ENCODE results near the gene SMG7.

SMG7 gene

GRCh38 chr1:183552891-183553290 lies 80.6 kb downstream of the SMG7 start:
- Mint-ChIP-seq H3K27me3 (no peaks in the 10 kb centered on the region), H3K4me1 (ENCODE audit: low read depth) (peaks cover 3% of the 10 kb centered on the region), H3K9me3 (no peaks in the 10 kb centered on the region), H3K36me3 (ENCODE audit: low read depth) (peaks cover 72% of the 10 kb centered on the region), H3K27ac (no peak overlapping the region), H3K4me3 (no peak overlapping the region)

- peaks cover 3% of the 10 kb centered on the region for H3K4me1 Mint-ChIP-seq (ENCODE audit: low read depth)
- H3K27me3 Mint-ChIP-seq: no peaks in the 10 kb centered on the region
- H3K9me3 Mint-ChIP-seq: no peaks in the 10 kb centered on the region
- no peak overlapping the region for H3K27ac Mint-ChIP-seq
- H3K4me3 Mint-ChIP-seq: no peak overlapping the region
- peaks cover 69% of the 10 kb centered on the region for H3K36me3 Mint-ChIP-seq (ENCODE audit: low read depth)
Observed at GRCh38 chr1:183553331-183553730, 81.0 kb downstream of the SMG7 start.

GRCh38 chr1:183553764-183554163 lies 81.5 kb downstream of the SMG7 start:
- Mint-ChIP-seq H3K36me3 (ENCODE audit: low read depth) (peaks cover 66% of the 10 kb centered on the region), H3K27ac (peak overlapping the region; percentile 23), H3K27me3 (no peaks in the 10 kb centered on the region), H3K4me3 (no peak overlapping the region), H3K4me1 (ENCODE audit: low read depth) (peaks cover 3% of the 10 kb centered on the region), H3K9me3 (no peaks in the 10 kb centered on the region)

GRCh38 chr1:183554577-183554976 lies 82.3 kb downstream of the SMG7 start:
- Mint-ChIP-seq H3K27me3 (no peaks in the 10 kb centered on the region), H3K9me3 (no peaks in the 10 kb centered on the region), H3K4me3 (no peak overlapping the region), H3K4me1 (ENCODE audit: low read depth) (peaks cover 3% of the 10 kb centered on the region), H3K27ac (no peak overlapping the region), H3K36me3 (ENCODE audit: low read depth) (peaks cover 67% of the 10 kb centered on the region)

- Mint-ChIP-seq H3K4me3 (no peak overlapping the region), H3K9me3 (no peaks in the 10 kb centered on the region), H3K27ac (no peak overlapping the region), H3K27me3 (no peaks in the 10 kb centered on the region), H3K36me3 (ENCODE audit: low read depth) (peaks cover 42% of the 10 kb centered on the region), H3K4me1 (ENCODE audit: low read depth) (peaks cover 3% of the 10 kb centered on the region)
Observed at GRCh38 chr1:183559061-183559460, 86.8 kb downstream of the SMG7 start.

- Mint-ChIP-seq H3K4me1 (ENCODE audit: low read depth) (peaks cover 6% of the 10 kb centered on the region), H3K27ac (no peak overlapping the region), H3K4me3 (no peak overlapping the region), H3K36me3 (ENCODE audit: low read depth) (peaks cover 20% of the 10 kb centered on the region), H3K27me3 (no peaks in the 10 kb centered on the region), H3K9me3 (no peaks in the 10 kb centered on the region)
Observed at GRCh38 chr1:183562701-183563100, 90.4 kb downstream of the SMG7 start.

- H3K36me3 Mint-ChIP-seq (ENCODE audit: low read depth): peaks cover 10% of the 10 kb centered on the region
- no peak overlapping the region for H3K4me3 Mint-ChIP-seq
- H3K27me3 Mint-ChIP-seq: no peaks in the 10 kb centered on the region
- H3K4me1 Mint-ChIP-seq (ENCODE audit: low read depth): peaks cover 19% of the 10 kb centered on the region
- no peaks in the 10 kb centered on the region for H3K9me3 Mint-ChIP-seq
- no peak overlapping the region for H3K27ac Mint-ChIP-seq
Observed at GRCh38 chr1:183565261-183565660, 93.0 kb downstream of the SMG7 start.

- no peaks in the 10 kb centered on the region for H3K9me3 Mint-ChIP-seq
- H3K4me1 Mint-ChIP-seq (ENCODE audit: low read depth): peaks cover 19% of the 10 kb centered on the region
- H3K36me3 Mint-ChIP-seq (ENCODE audit: low read depth): peaks cover 6% of the 10 kb centered on the region
- no peaks in the 10 kb centered on the region for H3K27me3 Mint-ChIP-seq
- H3K27ac Mint-ChIP-seq: no peak overlapping the region
- no peak overlapping the region for H3K4me3 Mint-ChIP-seq
Observed at GRCh38 chr1:183566026-183566425, 93.7 kb downstream of the SMG7 start.

GRCh38 chr1:183567584-183567983 lies 95.3 kb downstream of the SMG7 start:
- peaks cover 4% of the 10 kb centered on the region for H3K36me3 Mint-ChIP-seq (ENCODE audit: low read depth)
- H3K9me3 Mint-ChIP-seq: no peaks in the 10 kb centered on the region
- peaks cover 19% of the 10 kb centered on the region for H3K4me1 Mint-ChIP-seq (ENCODE audit: low read depth)
- H3K27ac Mint-ChIP-seq: no peak overlapping the region
- no peaks in the 10 kb centered on the region for H3K27me3 Mint-ChIP-seq
- no peak overlapping the region for H3K4me3 Mint-ChIP-seq

GRCh38 chr1:183568176-183569021 lies 96.1 kb downstream of the SMG7 start:
- Mint-ChIP-seq H3K27me3 (no peaks in the 10 kb centered on the region), H3K4me3 (no peak overlapping the region), H3K9me3 (no peaks in the 10 kb centered on the region), H3K4me1 (ENCODE audit: low read depth) (peaks cover 19% of the 10 kb centered on the region), H3K36me3 (ENCODE audit: low read depth) (peaks cover 4% of the 10 kb centered on the region), H3K27ac (no peak overlapping the region)

- no peaks in the 10 kb centered on the region for H3K9me3 Mint-ChIP-seq
- no peak overlapping the region for H3K27ac Mint-ChIP-seq
- peaks cover 4% of the 10 kb centered on the region for H3K36me3 Mint-ChIP-seq (ENCODE audit: low read depth)
- H3K4me1 Mint-ChIP-seq (ENCODE audit: low read depth): peaks cover 19% of the 10 kb centered on the region
- no peak overlapping the region for H3K4me3 Mint-ChIP-seq
- no peaks in the 10 kb centered on the region for H3K27me3 Mint-ChIP-seq
Observed at GRCh38 chr1:183569141-183569540, 96.8 kb downstream of the SMG7 start.

- Mint-ChIP-seq H3K4me3 (no peak overlapping the region), H3K27ac (no peak overlapping the region), H3K27me3 (no peaks in the 10 kb centered on the region), H3K4me1 (ENCODE audit: low read depth) (peaks cover 19% of the 10 kb centered on the region), H3K9me3 (no peaks in the 10 kb centered on the region), H3K36me3 (ENCODE audit: low read depth) (peaks cover 4% of the 10 kb centered on the region)
Observed at GRCh38 chr1:183569801-183570200, 97.5 kb downstream of the SMG7 start.

GRCh38 chr1:183570451-183570850 lies 98.2 kb downstream of the SMG7 start:
- H3K36me3 Mint-ChIP-seq (ENCODE audit: low read depth): no peaks in the 10 kb centered on the region
- no peaks in the 10 kb centered on the region for H3K27me3 Mint-ChIP-seq
- peaks cover 19% of the 10 kb centered on the region for H3K4me1 Mint-ChIP-seq (ENCODE audit: low read depth)
- no peak overlapping the region for H3K27ac Mint-ChIP-seq
- no peaks in the 10 kb centered on the region for H3K9me3 Mint-ChIP-seq
- no peak overlapping the region for H3K4me3 Mint-ChIP-seq

GRCh38 chr1:183571678-183572268 lies 99.5 kb downstream of the SMG7 start:
- peaks cover 19% of the 10 kb centered on the region for H3K4me1 Mint-ChIP-seq (ENCODE audit: low read depth)
- no peaks in the 10 kb centered on the region for H3K9me3 Mint-ChIP-seq
- no peak overlapping the region for H3K4me3 Mint-ChIP-seq
- no peak overlapping the region for H3K27ac Mint-ChIP-seq
- H3K36me3 Mint-ChIP-seq (ENCODE audit: low read depth): no peaks in the 10 kb centered on the region
- no peaks in the 10 kb centered on the region for H3K27me3 Mint-ChIP-seq

- no peaks in the 10 kb centered on the region for H3K27me3 Mint-ChIP-seq
- no peak overlapping the region for H3K4me3 Mint-ChIP-seq
- no peaks in the 10 kb centered on the region for H3K9me3 Mint-ChIP-seq
- H3K4me1 Mint-ChIP-seq (ENCODE audit: low read depth): peaks cover 13% of the 10 kb centered on the region
- no peak overlapping the region for H3K27ac Mint-ChIP-seq
- H3K36me3 Mint-ChIP-seq (ENCODE audit: low read depth): no peaks in the 10 kb centered on the region
Observed at GRCh38 chr1:183572721-183573120, 100.4 kb downstream of the SMG7 start.

- peaks cover 3% of the 10 kb centered on the region for H3K4me1 Mint-ChIP-seq (ENCODE audit: low read depth)
- no peaks in the 10 kb centered on the region for H3K36me3 Mint-ChIP-seq (ENCODE audit: low read depth)
- H3K9me3 Mint-ChIP-seq: no peaks in the 10 kb centered on the region
- no peak overlapping the region for H3K4me3 Mint-ChIP-seq
- H3K27ac Mint-ChIP-seq: no peak overlapping the region
- H3K27me3 Mint-ChIP-seq: no peaks in the 10 kb centered on the region
Observed at GRCh38 chr1:183575606-183576005, 103.3 kb downstream of the SMG7 start.

Data from stimulated activated naive CD8-positive, alpha-beta T cell treated with anti-CD3 and anti-CD28 coated beads, Interleukin-15, Interleukin-2, amounts not matched to agents 100 ng/mL and 50 ng/mL, for 24 hours (primary cell).